Nucleus accumbens (tissue), 56 donors: Measurements from ENCODE around the gene F11.
"Not testable (repeated sequence)": the region's sequence is repeated elsewhere in the genome, so short reads cannot be mapped to it uniquely, and the experiment has no call there.

ENCODE experiments used
- DNase-seq, 56 donors: peaks; one replicate each; lab custom pipeline; 2025; lab: John Stamatoyannopoulos, UW

F11 gene

DNA sequence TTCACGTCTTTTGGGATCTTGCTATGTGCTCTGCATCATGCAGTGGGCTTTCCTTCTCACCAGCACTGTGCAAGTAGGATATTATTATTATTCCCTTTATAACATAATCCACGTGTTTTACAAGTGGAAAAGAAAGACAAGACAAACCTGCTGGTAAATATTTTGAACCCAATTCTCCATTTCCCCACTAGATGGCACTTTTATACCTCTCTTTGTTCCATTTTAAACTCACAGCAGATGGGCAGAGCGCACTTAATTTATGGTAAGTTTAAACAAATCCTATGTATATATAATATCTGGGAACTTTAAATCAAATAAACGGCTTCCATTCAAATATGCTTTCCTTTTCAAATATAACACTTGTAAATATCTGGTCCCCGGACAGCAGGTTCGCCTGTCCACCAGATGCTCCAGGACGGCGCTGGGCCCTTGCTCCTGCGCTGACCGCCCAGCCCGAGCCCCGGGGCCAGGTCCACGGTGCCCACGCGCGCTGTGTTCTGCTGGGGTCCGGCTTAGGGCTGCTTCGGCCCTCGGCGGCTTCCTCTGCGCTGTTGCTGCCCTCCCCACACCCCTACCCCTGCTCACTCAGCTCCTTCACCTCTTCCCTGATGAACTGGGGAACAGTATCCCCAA is 31.1 kb downstream of the F11 start:
- no peak for DNase-seq

DNA sequence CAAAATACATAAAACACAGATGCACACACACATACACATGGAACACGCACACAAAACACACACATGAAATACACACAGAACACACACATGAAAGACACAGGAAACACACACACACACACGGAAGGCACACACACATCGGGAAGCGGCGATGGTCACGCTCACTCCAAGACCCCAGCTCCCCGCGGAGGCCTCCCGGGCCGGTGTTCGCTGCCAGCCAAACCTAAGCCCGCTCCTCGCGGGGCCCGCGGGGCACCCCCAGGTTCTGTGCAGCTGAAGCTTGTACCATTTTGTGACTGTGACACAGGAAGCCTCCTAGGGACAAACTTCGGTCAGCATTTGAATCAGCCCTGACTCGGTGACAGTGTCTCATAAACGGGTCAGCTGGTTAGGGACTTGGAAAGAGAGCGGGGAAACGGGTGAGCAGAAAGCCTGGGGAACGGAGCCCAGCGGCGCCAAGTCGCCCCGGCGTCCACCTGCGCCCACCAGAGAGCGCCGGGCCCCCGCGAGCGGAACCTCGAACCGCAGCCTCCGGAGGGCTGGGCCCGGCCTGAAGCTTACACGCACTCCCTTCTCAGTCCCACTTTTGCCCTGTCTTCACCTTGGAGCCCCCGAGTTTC is 32.1 kb downstream of the F11 start:
- no peak for DNase-seq

DNA sequence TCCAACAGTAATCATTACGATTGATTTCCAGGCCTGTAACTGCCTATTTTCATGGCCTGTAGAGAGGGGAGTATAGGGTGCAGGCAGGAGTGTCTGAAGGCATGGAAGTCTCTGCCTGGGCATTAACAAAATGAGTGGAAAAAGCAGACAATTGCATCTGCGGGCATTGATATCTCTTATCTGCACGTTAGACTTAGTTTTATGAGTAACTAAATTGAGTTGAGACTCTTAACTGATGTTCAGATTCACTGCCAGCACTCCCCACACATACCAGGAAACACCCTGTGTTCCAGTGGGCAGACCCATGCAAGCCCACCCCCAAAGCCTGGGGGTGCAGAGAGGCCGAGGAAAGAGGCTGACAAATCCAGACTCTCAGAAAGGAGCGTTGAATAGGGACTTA is 33.3 kb downstream of the F11 start:
- DNase-seq: no peak

DNA sequence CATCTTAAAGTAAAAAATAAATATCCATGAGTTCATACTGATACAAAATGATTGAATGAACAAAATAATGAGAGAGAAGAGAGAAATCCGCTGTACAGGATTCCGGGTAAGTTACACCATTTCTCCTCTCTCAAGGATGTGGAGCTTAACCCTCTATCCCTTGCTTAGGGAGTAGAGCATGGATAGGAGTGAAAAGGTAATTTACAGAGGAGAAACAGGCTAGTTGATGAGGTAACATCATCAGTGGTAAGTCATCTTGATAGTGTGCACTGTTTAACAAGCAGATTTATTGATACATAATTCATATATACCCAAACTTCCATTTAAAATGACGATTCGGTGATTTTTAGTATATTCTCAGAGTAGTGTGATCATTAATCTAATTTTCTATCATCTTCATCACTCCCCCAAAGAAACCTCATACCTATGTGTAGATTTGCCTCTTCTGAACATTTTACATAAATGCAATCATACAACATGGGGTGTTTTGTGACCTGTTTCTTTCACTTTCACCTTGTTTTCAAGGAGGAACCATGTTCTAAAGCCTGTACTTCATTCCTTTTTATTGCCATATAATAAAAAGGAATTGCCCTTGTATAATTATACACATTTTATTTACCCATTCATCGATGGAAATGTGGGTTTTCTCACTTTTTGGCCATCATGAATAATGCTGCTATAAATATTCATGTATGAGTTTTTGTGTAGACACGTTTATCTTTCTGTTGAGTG is 34.8 kb downstream of the F11 start:
- no peak for DNase-seq

DNA sequence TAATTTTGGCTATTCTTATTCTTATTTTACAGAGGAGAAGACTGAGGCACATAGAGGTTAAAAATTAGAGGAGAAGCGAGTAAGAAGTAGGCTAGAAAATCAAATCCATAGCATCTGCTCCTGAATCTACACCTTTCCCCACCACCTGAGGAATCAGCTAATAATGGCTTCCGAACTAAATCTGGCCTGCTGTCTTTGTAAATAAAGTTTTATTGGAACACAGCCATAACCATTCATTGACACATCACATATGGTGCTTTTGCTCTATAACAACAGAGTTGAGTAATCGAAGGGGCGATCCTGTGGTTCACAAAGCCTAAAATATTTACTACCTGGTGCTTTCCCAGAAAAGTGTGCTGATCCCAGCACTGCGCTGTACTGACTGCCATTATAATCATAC is 38.2 kb downstream of the F11 start:
- no peak for DNase-seq

DNA sequence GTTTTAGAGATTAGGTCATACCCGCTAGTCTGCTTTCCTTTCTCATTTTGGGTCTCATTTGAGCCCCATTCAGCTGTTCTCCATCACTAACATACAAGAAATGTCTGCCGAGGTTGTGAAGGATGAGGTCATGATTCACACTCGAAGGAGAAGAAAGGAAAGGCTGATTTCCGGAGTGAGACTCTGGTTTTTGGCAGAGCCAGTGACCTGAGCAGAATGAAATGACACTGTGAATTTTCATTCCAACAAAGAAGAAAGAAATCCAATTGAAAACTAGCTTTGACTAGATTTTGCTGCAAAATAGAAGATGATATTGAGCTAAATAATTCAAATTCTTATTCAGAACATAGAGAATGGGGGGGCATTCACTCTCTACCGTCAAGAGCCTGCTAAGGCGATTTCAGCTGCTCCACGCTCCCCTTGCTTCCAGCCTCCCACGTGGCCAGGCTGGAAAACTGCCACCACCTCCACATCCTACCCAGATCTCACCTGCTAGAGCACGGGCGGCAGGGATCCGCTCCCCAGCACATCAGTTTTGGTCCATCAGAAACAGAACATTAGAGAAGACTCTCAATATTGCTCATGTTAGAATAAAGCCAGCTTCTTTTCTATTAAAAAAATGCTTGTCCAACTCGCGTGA is 39.0 kb downstream of the F11 start:
- no peak for DNase-seq

DNA sequence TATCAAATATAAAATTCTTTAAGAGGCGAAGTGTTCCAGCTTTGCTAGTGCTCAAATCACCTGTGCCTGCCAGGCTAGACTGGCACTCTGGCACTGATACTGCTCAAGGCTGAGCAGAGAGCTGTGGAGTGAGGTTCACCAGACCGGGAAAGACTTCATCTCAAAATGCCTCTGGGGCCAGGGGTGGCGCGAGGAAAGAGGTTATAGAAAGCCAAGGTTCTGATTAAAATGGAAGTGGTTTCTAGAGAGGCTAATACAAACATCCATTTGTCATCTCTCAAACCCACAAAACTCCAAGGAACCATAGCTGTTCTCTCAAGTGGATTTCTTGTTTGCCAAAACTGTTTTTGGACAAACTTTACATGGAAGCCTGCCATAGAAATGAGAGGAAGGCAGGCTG is 41.5 kb downstream of the F11 start:
- DNase-seq: no peak

DNA sequence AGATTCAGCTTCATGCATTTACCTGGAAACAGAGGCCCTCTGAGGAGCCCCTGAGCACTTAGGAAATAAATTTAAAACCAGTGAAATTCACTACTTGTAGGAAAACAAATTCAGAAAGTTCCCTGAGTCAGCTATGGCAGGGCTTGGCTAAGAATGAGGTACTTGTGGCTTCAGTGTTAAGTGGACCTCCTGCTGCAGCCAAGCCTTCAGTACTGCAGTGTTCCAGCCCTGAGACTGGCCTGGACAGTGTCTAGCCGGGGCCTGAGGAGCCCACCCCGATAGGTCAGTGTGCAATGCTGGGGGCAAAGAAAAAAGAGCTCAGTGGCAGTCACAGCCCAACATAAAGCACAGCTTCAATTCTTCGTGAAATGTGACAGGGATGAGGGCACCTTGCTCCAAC is 41.9 kb downstream of the F11 start:
- no peak for DNase-seq

DNA sequence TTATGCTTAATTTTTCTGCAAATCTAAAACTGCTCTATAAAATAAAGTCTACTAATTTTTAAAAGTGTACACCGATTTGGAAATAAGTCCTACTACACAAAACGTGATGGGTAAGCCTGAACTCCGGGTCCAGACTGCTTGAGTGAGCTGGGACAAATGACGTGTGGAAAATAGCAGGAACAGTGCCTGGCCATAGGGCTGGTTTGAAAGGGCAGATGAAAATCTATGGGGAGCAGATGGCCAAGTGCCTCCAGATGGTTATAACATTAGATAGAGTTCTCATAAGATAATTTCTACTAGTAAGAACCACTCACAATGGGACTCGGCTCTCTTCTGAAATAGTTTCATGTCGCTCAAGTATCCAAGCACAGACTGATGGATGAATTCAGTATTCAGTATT is 52.5 kb downstream of the F11 start:
- DNase-seq: no peak

DNA sequence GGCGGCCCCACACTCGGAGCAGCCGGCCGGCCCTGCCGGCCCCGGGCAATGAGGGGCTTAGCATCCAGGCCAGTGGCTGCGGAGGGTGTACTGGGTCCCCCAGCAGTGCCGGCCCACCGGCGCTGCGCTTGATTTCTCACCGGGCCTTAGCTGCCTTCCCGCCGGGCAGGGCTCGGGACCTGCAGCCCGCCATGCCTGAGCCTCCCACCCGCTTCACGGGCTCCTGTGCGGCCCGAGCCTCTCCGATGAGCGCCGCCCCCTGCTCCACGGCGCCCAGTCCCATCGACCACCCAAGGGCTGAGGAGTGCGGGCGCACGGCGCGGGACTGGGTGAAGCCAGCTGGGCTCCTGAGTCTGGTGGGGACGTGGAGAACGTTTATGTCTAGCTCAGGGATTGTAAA is 58.7 kb downstream of the F11 start:
- not testable (repeated sequence) for DNase-seq

DNA sequence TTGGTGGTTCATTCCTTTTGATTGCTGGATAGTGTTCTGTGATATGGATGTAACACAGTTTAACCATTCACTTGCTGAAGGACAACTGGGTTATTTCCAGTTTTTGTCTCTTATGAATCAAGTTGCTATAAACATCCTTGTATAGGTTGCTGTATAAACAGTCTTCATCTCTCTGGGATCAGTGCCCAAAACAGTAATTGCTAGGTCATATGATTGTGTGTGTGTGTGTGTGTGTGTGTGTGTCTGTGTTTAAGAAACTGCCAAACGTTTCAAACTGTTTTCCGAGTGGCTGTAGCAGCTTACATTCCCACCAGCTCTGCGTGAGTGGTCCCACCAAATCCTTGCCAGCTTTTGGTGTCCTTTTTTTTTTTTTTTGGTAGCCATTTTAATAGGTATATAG is 60.4 kb downstream of the F11 start:
- DNase-seq: no peak

DNA sequence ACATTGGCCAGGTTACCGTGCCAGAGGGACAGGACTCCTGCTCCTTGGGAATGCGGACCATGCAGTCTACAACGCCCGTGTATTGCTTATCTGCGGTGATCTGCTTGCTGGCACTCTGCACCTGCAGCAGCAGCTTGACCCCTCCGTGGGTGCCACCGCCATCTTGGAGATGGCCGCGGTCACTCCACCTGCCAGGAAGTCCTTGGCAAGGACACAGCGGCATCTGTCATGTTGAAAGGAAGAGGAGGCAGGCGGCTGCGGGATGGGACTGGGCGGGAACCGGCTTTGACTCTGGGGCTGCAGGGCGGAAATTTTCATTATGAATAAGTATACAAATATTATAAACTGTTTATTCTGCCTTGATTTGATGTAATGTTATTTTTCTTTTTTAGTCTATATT is 63.4 kb downstream of the F11 start:
- DNase-seq: no peak

DNA sequence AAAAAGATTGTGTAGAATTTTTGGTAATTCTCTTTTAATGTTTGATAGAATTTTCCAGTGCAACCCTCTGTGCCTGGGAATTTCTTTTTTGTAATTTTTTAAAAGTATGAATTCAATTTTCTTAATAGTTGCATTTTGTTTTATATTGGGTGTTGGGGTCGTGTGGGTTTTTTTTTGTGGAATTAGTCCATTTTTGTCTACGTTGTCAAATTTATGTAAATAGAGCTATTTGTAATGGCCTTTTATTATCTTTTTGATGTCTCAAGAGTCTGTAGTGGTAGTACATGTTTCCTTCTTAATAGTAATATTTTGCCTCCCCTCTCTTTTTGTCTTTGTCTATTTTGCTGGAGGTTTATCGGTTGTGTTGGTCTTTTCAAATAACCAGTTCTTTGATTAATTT is 64.4 kb downstream of the F11 start:
- DNase-seq: no peak

DNA sequence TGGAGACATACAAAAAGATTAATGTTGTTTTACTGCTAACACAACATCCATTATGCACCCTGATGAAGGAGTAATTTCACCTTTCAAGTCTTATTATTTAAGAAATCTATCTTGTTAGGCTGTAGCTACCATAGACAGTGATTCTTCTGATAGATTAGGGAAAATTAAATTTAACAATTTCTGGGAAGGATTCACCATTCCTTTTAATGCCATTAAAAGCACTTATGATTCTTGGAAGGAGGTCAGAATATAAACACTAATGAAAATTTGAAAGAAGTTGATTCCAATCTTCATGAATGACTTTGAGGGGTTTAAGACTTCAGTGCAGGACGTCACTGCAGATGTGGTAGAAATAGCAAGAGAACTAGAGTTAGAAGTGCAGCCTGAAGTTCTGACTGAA is 69.8 kb downstream of the F11 start:
- no peak for DNase-seq
